Omental fat pad (tissue), 4 donors: ENCODE data around the gene AKT1S1. TPM values are rescaled to one million over a fixed set of nuclear protein-coding genes. Genes with fewer than 3 reads are reported as not detected.

Source experiments
- ATAC-seq: fragments of 150-250 bp; one replicate; pipeline ENCODE4 v1.9.1; 2016; ENCODE audit warnings: mild to moderate bottlenecking, moderate library complexity; ENCODE audit not compliant: low FRiP score
- DNase-seq: peaks from one replicate; pipeline ENCODE4 v3.0.0-alpha.2; 2019; ENCODE audit warnings: low spot score
- CTCF ChIP-seq, 3 donors: fragments of 450-650 bp; IDR thresholded peaks; one replicate each; pipeline ENCODE4 v1.5.1; 2016 to 2017; ENCODE audit warnings: antibody characterized with exemption in 3 of 3, mild to moderate bottlenecking in 3 of 3, moderate library complexity in 2 of 3
- total RNA-seq, 4 donors: library from RNA; depleted of rRNA; stranded (reverse); fragments of >200 nt; gene quantifications; one replicate each; pipeline ENCODE4 v1.1.0, GENCODE V29; 2016

AKT1S1 gene
- total RNA-seq, 4 donors from 2014 or later: 12.2 to 18.3 (median 14.7) TPM

GRCh38 chr19:49891393-49891792, 14.2 kb upstream of the AKT1S1 start:
- ATAC-seq (no peak), DNase-seq (no peak)
- no peak for TF ChIP-seq CTCF (IDR thresholded peaks at IDR 0.05)

- DNase-seq (no peak), ATAC-seq (no peak)
- TF ChIP-seq CTCF (IDR thresholded peaks at IDR 0.05): no peak
These were observed 13.5 kb upstream of the AKT1S1 start for GRCh38 chr19:49890349-49891311.

- DNase-seq (peak; percentile 52), ATAC-seq (peak; percentile 17)
These were observed 12.7 kb upstream of the AKT1S1 start for GRCh38 chr19:49889687-49890348.

GRCh38 chr19:49889038-49889686, 12.0 kb upstream of the AKT1S1 start:
- no peak for DNase-seq
- ATAC-seq: no peak
- no peak for TF ChIP-seq CTCF (IDR thresholded peaks at IDR 0.05)

More at GRCh38 chr19:49889687-49890348, 12.7 kb upstream of the AKT1S1 start:
- peak in 1 of 3 donors; percentile 22 for TF ChIP-seq CTCF (IDR thresholded peaks at IDR 0.05)

- no peak for ATAC-seq
- no peak for DNase-seq
- TF ChIP-seq CTCF (IDR thresholded peaks at IDR 0.05): no peak
These were observed 11.3 kb upstream of the AKT1S1 start for GRCh38 chr19:49888510-49888824.

GRCh38 chr19:49887665-49888509, 10.7 kb upstream of the AKT1S1 start:
- ATAC-seq (no peak), DNase-seq (no peak)
- no peak for TF ChIP-seq CTCF (IDR thresholded peaks at IDR 0.05)
